ENCODE results near the gene ZNRF1. TPM values are rescaled to one million over a fixed set of nuclear protein-coding genes. Genes with fewer than 3 reads are reported as not detected.
"Not testable (repeated sequence)": the region's sequence is repeated elsewhere in the genome, so short reads cannot be mapped to it uniquely, and the experiment has no call there.

ZNRF1 gene
- polyA plus RNA-seq, 3 donors: 29.2 to 35.0 (median 33.4) TPM

DNA sequence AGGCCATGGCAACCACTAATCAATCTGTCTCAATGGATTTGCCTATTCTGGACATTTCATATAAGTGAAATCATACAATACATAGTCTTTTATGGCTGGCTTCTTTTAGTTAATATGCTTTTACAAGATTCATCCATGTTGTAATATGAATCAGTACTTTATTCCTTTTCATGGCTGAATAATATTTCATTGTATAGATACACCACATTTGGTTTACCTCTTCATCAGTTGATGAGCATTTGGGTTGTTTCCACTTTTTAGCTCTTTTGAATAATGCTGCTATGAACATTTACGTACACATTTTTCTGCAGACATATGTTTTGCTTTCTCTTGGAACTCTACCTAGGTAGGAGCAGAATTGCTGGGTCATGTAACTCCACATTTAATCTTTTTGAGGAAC is 2.8 kb upstream of the ZNRF1 start:
- no peak for DNase-seq (ENCODE audit: extremely low read depth in 1 of 11, low read depth in 9 of 11, low spot score in 4 of 11)

DNA sequence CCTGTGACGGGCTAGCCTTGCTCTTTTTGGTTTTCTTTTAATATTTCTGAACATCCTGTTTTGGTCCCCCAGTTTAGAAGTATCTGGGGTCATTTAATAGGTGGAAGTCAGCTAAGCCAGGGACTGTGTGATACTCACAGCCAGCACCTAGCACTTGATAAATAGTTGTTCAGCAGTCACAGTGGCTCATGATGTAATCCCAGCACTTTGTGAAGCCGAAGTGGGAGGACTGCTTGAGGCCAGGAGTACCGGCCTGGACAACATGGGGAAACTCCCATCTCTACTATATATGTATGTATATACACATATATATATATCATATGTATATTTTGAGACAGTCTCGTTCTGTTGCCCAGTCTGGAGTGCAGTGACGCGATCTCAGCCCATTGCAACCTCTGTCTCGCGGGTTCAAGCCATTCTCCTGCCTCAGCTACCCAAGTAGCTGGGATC is 1.8 kb upstream of the ZNRF1 start:
- no peak for DNase-seq (ENCODE audit: extremely low read depth in 1 of 11, low read depth in 9 of 11, low spot score in 4 of 11)

DNA sequence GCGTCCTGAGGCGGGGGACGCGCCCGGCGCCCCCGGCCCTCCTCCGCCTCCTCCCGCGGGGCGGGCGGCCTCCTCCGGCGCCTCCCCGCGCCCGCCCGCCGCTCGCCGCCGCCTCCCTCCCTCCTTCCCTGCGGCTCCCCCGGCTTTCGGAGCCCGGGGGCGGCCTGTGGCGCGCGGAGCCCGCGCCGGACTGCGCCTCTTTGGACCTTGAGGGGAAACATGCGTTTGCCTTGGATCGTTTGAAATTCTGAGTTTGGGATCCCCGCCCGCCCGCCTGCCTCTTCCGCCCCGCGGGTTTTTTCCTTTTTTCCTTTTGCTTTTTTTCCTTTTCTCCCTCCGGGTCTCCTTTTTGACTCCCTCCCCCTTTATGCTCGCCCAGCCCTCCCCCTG is 390 bp downstream of the ZNRF1 start:
- DNase-seq (ENCODE audit: extremely low read depth in 1 of 11, low read depth in 9 of 11, low spot score in 4 of 11): peak in 3 of 11 donors; percentile 31 to 39 (median 36)

DNA sequence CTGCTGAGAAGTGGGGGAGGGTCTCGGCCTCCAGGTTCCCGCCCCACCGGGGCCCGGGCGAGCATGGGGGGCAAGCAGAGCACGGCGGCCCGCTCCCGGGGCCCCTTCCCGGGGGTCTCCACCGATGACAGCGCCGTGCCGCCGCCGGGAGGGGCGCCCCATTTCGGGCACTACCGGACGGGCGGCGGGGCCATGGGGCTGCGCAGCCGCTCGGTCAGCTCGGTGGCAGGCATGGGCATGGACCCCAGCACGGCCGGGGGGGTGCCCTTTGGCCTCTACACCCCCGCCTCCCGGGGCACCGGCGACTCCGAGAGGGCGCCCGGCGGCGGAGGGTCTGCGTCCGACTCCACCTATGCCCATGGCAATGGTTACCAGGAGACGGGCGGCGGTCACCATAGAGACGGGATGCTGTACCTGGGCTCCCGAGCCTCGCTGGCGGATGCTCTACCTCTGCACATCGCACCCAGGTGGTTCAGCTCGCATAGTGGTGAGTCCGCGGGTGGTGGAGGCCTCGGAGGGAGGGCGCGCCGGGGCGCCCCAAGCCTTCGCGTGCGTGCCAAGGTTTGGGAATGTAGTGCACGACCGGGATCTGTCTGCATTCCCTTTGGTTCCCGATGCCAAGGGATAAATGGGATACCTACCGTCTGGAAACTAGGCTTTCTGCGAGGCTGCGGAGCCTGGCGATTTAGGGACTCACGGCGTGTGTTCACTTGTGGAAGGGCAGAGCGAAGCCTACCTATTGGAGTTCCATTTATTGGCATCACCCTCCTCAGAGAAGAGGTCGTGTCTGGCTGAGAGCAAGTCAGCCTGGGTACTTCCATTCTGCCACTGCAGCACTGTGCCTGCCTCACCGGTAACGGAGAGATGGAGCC is 1.0 kb downstream of the ZNRF1 start:
- peak in 3 of 11 donors; percentile 30 to 32 (median 30) for DNase-seq (ENCODE audit: extremely low read depth in 1 of 11, low read depth in 9 of 11, low spot score in 4 of 11)

DNA sequence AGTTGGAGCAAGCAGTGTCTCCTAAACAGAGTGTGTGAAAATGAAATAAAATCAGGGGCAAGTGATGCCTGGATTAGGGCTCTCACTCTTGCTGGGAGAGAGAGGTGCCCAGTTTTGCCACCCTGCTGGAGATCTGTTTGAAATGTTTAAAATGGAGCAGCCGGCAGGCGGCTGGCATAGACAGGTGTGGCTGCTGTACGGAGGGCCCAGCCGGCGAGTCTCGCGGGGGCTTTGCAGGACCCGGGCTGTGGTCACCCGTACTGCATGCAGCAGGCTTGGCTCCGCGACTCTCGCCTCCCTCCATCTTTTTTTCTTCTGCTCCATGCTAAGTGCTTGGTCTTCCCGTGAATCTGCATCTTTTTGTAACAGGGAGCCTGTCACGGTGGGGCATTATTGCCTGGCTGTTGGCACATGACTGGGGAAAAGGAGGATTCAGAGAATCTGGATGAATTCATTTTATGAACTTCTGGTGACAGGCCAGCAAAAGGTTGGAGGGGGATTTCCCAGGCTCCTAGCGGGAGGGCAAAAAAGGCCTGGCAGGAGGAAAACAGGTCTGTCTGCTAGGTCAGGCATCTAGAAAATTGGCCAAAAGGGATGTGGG is 1.8 kb downstream of the ZNRF1 start:
- no peak for DNase-seq (ENCODE audit: extremely low read depth in 1 of 11, low read depth in 9 of 11, low spot score in 4 of 11)

DNA sequence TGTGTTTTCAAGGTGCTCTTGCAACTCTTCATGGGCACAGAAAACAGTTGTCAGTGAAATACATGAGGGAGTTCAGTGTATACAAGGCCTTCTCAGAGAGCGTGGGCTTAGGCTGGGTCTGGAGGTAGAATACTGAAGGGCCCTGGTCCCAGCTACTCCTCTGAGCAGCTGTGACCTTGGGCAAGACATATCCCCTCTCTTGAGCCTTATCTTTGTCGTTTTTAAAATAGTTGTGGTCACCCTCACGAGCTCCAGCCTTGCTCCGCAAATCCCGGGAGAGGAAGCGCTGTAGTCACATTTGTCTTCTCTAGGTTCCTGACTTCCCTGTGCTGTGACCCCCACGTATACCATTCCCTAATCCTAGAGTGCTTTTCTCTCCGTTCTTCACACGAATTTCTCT is 3.6 kb downstream of the ZNRF1 start:
- no peak for DNase-seq (ENCODE audit: extremely low read depth in 1 of 11, low read depth in 9 of 11, low spot score in 4 of 11)

DNA sequence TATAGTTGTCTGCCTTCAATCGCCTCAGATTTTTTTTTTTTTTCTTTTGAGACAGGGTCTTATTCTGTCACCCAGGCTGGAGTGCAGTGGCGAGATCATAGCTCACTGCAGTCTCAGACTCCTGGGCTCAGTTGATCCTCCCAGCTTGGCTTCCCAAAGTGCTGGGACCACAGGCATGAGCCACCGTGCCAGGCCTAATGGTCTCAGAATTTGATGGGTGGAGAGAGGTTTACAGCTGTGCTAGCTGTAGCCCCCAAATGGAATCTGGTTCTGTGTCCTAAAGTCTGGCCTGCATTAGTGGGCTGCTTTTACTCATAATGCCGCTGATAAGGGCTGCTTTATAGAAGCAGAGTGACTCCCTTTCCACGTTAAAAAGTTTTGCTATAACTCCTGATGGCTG is 5.1 kb downstream of the ZNRF1 start:
- DNase-seq (ENCODE audit: extremely low read depth in 1 of 11, low read depth in 9 of 11, low spot score in 4 of 11): no peak

DNA sequence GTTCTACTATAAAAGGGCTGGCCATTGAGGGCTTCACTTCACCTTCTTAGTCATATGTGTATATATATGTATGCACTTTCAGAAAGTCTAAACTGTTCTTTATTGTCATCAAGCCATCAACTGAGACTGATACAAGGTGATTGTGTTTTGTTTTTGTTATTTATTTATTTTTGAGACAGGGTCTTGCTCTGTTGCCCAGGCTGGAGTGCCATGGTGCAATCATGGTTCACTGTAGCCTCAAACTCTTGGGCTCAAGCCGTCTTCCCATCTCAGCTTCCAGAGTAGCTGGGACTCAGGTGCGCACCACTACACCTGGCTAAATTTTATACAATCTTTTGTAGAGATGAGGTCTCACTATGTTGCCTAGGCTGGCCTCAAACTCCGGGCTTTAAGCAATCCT is 5.6 kb downstream of the ZNRF1 start:
- no peak for DNase-seq (ENCODE audit: extremely low read depth in 1 of 11, low read depth in 9 of 11, low spot score in 4 of 11)

DNA sequence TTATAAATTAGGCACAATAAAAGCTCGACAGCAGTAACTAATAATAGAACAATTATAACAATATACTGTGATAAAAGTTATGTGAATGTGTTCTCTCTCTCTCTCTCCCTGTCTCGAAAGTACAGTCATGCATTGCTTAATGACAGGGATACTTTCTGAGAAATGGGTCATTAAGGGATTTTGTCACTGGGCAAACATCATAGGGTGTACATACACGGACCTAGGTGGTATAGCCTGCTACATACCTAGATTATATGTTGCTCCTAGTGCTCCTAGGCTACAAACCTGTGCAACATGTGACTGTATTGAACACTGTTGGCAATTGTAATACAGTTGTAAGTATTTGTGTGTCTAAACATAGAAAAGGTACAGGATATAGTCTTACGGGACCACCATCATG is 6.9 kb downstream of the ZNRF1 start:
- DNase-seq (ENCODE audit: extremely low read depth in 1 of 11, low read depth in 9 of 11, low spot score in 4 of 11): no peak

DNA sequence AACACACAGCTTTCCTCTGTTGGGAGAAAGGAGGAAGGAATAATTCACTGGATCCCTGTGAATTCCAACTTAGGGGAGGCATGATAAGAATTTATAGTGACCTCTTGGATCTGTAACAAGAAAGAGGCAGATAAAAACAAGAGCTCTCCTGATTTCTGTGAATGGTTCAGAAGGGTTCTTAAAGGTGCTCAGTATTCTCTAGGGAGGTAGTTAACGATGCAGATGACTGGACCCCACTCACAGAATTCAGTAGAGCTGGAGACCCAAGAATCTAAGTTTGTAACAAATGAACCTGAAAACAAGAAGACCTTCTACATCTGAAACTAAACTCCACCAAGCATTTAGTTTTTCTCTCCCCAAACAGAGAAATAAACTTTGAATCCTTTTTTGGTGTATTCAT is 8.6 kb downstream of the ZNRF1 start:
- DNase-seq (ENCODE audit: extremely low read depth in 1 of 11, low read depth in 9 of 11, low spot score in 4 of 11): no peak

DNA sequence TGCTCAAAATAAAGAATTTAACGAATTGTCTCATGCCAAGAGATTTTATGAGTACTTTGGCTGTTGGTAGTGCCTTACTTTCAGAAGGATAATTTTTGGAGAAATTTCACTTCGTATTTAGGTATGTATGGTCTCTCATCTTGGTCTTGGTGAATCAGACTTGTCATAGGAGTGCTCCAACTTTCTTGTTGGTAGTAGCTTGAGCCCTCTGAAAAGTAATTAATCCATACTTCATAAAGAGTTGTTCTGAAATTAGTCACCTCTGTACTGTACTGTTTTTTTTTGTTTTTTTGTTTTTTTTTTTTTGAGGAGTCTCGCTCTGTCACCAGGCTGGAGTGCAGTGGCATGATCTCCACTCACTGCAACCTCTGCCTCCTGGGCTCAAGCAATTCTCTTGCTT is 11.6 kb downstream of the ZNRF1 start:
- no peak for DNase-seq (ENCODE audit: extremely low read depth in 1 of 11, low read depth in 9 of 11, low spot score in 4 of 11)

DNA sequence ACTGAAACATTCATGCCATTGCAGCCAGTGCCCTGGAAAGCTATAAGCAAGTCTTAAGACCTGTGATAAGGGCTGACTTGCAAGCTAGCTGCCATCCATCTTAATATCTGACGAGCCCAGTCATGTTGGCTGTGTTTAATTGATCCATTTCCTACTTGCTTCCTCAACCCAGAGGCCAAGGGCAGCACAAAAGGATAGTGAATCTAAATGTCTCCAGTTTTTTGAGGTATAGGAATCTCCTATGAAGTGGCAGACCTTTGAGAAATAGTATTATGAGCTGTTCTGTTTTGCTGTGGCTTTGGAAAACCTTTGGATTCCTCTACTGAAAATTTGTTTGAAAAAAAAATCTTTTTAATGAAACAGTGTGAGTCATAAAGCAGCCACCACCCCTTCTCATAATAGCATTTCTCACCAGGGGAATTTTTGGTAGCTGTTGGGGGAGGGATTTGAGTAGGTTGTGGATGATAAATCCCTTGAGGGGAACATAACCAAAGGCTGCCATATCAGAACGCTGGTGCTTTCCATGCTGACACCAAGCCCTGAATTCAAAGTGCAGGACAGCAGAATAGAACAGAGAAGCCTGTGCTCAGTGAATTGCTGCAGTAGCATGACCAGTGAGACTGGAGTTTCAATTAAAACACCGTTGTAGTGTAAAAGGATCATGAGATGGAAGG is 12.9 kb downstream of the ZNRF1 start:
- DNase-seq (ENCODE audit: extremely low read depth in 1 of 11, low read depth in 9 of 11, low spot score in 4 of 11): no peak

DNA sequence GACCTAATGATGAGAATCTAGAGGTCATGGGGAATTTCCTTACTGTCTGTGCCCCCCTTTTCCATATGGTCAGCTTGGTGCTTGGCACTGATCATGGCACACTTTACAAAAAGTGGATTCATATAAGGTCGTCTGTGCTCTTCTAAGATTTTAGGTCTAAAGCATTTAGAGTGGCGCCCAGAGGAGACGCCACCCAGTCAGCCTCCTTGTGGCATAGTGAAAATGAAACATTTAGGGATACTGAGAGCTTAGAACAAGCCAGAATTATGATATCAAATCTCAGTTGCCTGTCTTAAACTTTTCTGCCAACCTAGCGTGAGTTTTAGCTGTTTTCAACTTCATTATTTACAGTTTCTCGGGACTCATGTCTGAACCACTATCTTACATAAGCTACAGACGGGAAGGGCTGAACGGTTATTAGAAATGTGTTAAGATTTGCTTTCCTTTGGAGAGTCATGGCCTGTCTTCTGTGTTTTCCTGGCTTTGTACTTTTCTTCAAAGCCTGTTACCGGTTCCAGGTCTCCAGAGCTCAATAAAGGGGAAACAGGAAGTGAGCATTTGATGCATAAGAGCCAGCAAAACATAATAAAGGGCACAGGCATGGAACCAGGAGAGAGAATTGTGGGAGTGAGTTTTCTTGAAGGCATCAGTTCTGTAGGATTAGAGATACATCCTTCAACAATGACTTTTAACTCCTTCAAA is 13.7 kb downstream of the ZNRF1 start:
- DNase-seq (ENCODE audit: extremely low read depth in 1 of 11, low read depth in 9 of 11, low spot score in 4 of 11): no peak

DNA sequence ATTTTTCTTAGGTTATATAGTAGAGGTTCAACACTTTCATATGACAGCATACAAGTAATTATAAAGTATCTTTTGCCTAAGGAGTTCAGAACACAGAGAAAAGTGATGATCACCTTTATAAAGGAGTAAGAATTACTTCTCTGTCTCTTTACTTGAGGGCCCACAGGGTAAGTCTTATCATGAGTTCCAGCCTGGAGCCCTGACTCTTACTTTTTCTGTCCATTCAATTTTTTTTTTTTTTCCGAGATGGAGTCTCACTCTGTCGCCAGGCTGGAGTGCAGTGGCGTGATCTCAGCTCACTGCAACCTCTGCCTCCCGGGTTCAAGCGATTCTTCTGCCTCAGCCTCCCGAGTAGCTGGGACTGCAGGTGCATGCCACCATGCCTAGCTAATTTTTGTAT is 14.3 kb downstream of the ZNRF1 start:
- DNase-seq (ENCODE audit: extremely low read depth in 1 of 11, low read depth in 9 of 11, low spot score in 4 of 11): not testable (repeated sequence)

DNA sequence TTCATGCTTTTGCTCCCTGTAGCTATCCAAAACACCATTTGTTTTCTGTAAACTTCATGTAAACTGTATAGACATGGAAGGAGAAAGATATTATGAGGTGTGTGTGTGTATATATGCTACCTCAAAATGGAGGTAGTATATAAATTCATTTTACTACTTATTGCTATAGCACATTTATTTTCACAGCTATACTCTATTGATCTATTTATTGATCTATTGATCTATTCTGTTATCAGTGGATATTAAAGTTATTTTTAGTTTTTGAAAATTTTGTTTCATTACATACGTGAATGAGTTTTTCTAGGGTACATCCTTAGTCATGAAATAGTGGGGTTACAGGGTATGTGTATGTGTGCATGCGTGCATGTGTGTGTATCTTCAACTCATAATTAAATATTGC is 15.5 kb downstream of the ZNRF1 start:
- no peak for DNase-seq (ENCODE audit: extremely low read depth in 1 of 11, low read depth in 9 of 11, low spot score in 4 of 11)

DNA sequence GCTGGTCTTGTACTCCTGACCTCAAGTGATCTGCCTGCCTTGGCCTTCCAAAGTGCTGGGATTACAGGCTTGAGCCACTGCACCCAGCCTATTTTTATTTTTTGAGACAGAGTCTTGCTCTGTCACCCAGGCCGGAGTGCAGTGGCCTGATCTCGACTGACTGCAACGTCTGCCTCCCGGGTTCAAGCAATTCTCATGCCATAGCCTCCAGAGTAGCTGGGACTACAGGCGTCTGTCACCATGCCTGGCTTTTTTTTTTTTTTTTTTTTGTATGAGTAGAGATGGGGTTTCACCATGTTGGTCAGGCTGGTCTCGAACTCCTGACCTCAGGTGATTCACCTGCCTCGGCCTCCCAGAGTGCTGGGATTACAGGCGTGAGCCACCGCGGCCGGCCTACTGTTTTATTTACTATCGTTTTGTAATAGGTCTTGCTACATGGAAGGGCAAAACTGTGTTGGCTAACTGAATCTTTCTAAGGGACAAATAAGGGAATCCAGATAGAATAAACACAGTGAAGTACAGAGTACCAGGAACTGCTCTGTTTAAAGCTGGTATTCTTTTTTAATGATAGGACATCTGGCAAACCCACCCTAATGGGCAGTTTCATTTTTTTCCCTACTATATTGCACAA is 17.7 kb downstream of the ZNRF1 start:
- DNase-seq (ENCODE audit: extremely low read depth in 1 of 11, low read depth in 9 of 11, low spot score in 4 of 11): not testable (repeated sequence)

DNA sequence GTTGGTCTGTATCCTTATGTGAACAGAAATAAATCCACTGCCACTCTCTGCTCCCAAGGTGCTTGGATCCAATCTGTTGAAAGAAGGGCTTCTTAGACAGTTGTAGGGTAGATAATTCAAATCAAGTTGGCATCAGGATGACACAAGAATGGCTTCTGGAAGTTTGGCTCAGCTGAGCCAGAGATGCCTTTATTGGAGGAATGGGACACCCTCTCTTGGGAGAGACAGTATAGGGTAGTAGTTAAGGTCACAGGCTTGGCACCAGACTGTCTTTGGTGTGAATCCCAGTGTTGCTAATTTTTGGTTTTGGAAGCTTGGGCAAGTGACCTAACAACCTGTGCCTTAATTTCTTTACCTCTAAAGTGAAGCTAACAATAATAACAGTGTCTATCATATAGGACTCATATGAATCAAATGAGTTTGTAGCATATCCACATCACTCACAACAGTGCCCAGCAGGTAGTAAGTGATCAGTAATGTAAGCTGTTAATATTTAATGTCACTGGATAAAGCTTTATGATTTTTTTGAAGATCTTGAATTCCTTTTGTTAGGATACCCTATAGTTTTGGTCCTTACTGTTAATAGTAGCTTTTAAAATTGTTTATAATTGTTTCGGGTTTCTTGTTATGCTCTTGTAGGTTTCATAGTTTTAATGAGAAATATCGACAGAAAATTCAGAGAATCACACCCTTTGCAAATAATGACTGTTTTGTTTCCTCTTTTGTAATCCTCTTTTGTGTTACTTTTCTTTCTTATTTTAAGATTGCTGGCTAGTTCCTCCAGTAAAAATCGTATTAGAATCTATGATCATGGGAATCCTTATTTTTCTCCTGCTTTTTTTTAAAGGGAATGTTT is 19.1 kb downstream of the ZNRF1 start:
- no peak for DNase-seq (ENCODE audit: extremely low read depth in 1 of 11, low read depth in 9 of 11, low spot score in 4 of 11)

DNA sequence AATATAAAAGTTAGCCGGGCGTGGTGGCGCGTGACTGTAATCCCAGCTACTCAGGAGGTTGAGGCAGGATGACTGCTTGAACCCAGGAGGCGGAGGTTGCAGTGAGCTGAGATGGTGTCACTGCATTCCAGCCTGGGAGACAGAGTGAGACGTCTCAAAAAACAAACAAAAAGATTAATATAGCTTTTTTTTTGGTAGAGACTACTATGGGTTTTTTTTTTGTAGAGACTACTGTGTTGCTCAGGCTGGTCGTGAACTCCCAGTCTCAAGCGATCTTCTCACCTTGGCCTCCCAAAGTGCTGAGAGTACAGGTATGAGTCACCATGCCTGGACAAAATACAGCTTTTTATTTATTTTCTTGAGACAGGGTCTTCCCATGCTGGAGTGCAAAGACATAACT is 20.2 kb downstream of the ZNRF1 start:
- no peak for DNase-seq (ENCODE audit: extremely low read depth in 1 of 11, low read depth in 9 of 11, low spot score in 4 of 11)

Data from renal cortex interstitium (tissue), 11 donors.